ENCODE data around the gene C1orf87.

The C1orf87 gene

GRCh38 chr1:60071296-60071695 is 2.3 kb downstream of the C1orf87 start:
- no peak for DNase-seq (ENCODE audit: low spot score in 2 of 2)
- Mint-ChIP-seq H3K27ac (no peak overlapping the region), H3K4me3 (no peak overlapping the region), H3K36me3 (no peaks in the 10 kb centered on the region), H3K4me1 (no peaks in the 10 kb centered on the region), H3K9me3 (no peaks in the 10 kb centered on the region)
- ATAC-seq = no peak

GRCh38 chr1:60069691-60070090 is 3.9 kb downstream of the C1orf87 start:
- Mint-ChIP-seq H3K4me1 (no peaks in the 10 kb centered on the region), H3K9me3 (no peaks in the 10 kb centered on the region), H3K4me3 (no peak overlapping the region), H3K27ac (no peak overlapping the region), H3K36me3 (no peaks in the 10 kb centered on the region)
- ATAC-seq (no peak), DNase-seq (ENCODE audit: low spot score in 2 of 2) (no peak)

DNA sequence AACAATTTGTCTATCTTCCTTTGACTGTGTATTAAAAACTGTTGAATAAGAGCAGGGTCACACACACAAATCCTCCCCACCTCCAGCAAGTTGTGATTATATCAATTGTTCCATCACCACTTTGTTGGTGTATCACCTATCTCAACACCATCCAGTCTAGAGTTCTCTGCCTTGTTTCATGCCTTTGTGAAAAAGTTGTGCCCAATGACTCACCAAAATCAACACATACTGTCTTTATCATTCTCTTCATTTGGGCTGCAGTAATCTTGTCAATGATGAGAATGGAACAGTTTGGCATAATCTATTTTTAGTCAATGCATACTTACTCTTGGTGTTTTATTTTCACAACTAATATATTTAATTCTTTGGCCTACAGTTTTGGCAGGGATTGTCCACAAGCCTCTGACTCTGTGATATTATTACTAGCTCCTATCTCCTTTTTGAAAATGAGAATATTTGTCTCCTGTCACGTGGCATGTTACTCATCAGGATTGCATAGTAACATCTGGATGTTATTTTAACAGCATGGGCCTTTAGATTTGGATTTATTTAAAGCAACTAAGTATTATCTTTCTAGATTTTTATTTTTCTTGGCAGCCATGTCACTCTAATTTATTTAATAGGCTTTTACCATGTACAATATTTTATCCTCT is 5.1 kb downstream of the C1orf87 start:
- Mint-ChIP-seq H3K4me1 (no peaks in the 10 kb centered on the region), H3K36me3 (no peaks in the 10 kb centered on the region), H3K4me3 (no peak overlapping the region), H3K27ac (no peak overlapping the region), H3K9me3 (no peaks in the 10 kb centered on the region)
- DNase-seq (ENCODE audit: low spot score in 2 of 2) (no peak), ATAC-seq (no peak)

- H3K4me3 Mint-ChIP-seq = no peak overlapping the region
These were observed 7.6 kb downstream of the C1orf87 start for GRCh38 chr1:60066001-60066400.

GRCh38 chr1:60065199-60065598 is 8.4 kb downstream of the C1orf87 start:
- no peaks in the 10 kb centered on the region for H3K9me3 Mint-ChIP-seq
- H3K27ac Mint-ChIP-seq = no peak overlapping the region
- H3K4me1 Mint-ChIP-seq = no peaks in the 10 kb centered on the region
- H3K36me3 Mint-ChIP-seq = no peaks in the 10 kb centered on the region
- DNase-seq (ENCODE audit: low spot score in 2 of 2) (no peak), ATAC-seq (no peak)
- H3K4me3 Mint-ChIP-seq = no peak overlapping the region

More at GRCh38 chr1:60066001-60066400, 7.6 kb downstream of the C1orf87 start:
- Mint-ChIP-seq H3K9me3 (no peaks in the 10 kb centered on the region), H3K4me1 (no peaks in the 10 kb centered on the region), H3K36me3 (no peaks in the 10 kb centered on the region), H3K27ac (no peak overlapping the region)
- ATAC-seq = no peak
- DNase-seq (ENCODE audit: low spot score in 2 of 2) = no peak

GRCh38 chr1:60063561-60063960 is 10.0 kb downstream of the C1orf87 start:
- Mint-ChIP-seq H3K4me1 (no peaks in the 10 kb centered on the region), H3K36me3 (no peaks in the 10 kb centered on the region), H3K4me3 (no peak overlapping the region), H3K27ac (no peak overlapping the region), H3K9me3 (no peaks in the 10 kb centered on the region)
- ATAC-seq (peak; percentile 65), DNase-seq (ENCODE audit: low spot score in 2 of 2) (no peak)

DNA sequence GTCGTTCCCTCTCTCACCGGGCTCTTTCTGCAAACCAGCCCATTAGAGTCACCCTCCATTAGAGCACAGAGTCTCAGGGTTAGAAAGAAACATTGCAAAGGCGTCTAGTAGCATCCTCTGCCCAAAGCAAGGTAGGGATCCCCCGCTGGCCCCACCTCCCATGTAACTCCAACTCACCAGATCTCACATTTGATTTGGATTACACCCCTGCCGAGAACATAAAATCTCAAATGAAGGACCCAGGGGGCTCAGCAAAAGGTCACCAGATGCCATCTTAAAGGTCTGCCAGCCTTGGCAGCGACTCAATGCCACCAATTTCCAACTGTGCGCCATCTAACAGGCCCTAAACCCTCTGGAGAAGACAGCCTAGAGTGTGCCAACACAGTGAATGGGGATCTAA is 14.1 kb downstream of the C1orf87 start:
- Mint-ChIP-seq H3K4me1 (no peaks in the 10 kb centered on the region), H3K9me3 (no peaks in the 10 kb centered on the region), H3K36me3 (no peaks in the 10 kb centered on the region), H3K4me3 (no peak overlapping the region), H3K27ac (no peak overlapping the region)
- no peak for ATAC-seq
- no peak for DNase-seq (ENCODE audit: low spot score in 2 of 2)

- no peaks in the 10 kb centered on the region for H3K36me3 Mint-ChIP-seq
- no peak overlapping the region for H3K4me3 Mint-ChIP-seq
- ATAC-seq = no peak
- H3K27ac Mint-ChIP-seq = no peak overlapping the region
- H3K4me1 Mint-ChIP-seq = no peaks in the 10 kb centered on the region
- DNase-seq (ENCODE audit: low spot score in 2 of 2) = no peak
- H3K9me3 Mint-ChIP-seq = peaks cover 6% of the 10 kb centered on the region
These were observed 18.2 kb downstream of the C1orf87 start for GRCh38 chr1:60055336-60055735.

- Mint-ChIP-seq H3K4me1 (no peaks in the 10 kb centered on the region), H3K36me3 (no peaks in the 10 kb centered on the region), H3K4me3 (no peak overlapping the region), H3K27ac (no peak overlapping the region), H3K9me3 (peaks cover 8% of the 10 kb centered on the region)
- DNase-seq (ENCODE audit: low spot score in 2 of 2) (no peak), ATAC-seq (no peak)
These were observed 19.2 kb downstream of the C1orf87 start for GRCh38 chr1:60054374-60054773.

DNA sequence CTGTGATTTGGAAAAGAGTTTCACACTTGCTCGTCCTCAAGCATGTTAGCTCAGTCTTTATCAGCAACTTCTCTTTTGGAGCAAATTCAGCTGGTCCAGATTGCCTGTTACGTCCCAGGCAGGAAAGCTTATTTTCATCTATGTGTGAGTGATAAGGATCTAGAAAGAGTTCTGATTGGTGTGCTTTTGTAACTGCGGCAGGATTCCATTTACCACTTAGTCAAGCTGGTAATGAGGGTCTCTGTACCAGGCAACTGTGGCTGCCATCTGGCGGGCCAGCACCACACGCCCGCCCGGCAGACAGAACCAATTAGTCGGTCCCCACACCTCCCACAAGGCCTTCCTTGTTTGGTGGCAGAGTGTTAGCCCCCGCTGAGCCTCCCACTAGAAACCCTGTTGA is 21.0 kb downstream of the C1orf87 start:
- no peaks in the 10 kb centered on the region for H3K36me3 Mint-ChIP-seq
- H3K9me3 Mint-ChIP-seq = peaks cover 9% of the 10 kb centered on the region
- H3K4me1 Mint-ChIP-seq = no peaks in the 10 kb centered on the region
- no peak overlapping the region for H3K27ac Mint-ChIP-seq
- no peak overlapping the region for H3K4me3 Mint-ChIP-seq
- no peak for ATAC-seq
- DNase-seq (ENCODE audit: low spot score in 2 of 2) = no peak

DNA sequence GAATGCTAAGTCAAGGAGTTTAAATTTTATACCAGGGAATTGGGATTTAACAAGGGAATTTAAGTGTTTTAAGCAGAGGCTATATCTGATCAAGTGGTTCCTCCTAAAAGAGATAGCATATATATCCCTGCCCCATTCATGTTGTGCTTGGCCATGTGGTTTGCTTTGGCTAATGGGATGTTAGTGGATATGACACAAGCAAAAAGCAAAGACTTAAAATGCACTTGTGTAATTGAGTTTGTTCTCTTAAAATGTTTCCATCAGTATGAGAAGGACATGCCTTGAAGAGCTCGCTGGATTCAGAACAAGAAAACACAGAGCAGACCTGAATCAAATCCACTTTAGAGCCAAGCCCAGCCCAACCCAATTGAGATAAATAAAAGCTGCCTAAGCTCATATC is 22.4 kb downstream of the C1orf87 start:
- H3K9me3 Mint-ChIP-seq = peaks cover 9% of the 10 kb centered on the region
- ATAC-seq = no peak
- H3K27ac Mint-ChIP-seq = no peak overlapping the region
- no peaks in the 10 kb centered on the region for H3K36me3 Mint-ChIP-seq
- no peaks in the 10 kb centered on the region for H3K4me1 Mint-ChIP-seq
- H3K4me3 Mint-ChIP-seq = no peak overlapping the region
- DNase-seq (ENCODE audit: low spot score in 2 of 2) = no peak

GRCh38 chr1:60049188-60049587 is 24.4 kb downstream of the C1orf87 start:
- Mint-ChIP-seq H3K4me3 (no peak overlapping the region), H3K4me1 (no peaks in the 10 kb centered on the region), H3K36me3 (no peaks in the 10 kb centered on the region), H3K27ac (no peak overlapping the region), H3K9me3 (peaks cover 9% of the 10 kb centered on the region)
- DNase-seq (ENCODE audit: low spot score in 2 of 2) = no peak
- no peak for ATAC-seq

DNA sequence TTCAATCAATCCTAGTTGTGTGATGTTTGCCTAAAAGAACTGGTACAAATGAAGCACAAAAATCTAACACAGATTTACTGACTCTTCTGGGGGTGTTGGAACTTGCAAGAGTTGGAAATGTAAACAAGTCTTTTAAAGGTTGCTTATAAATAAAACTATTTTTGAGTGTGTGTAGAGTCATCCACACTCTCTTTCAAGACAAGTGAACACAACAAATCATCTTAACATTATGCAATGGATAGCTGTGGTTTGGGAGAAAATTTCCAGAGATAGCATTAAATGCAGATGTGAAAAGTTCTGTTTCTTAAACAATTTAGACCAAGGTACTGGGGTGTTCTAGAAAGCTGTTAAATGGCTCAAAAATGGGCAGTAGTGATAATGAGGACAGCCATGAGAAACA is 28.7 kb downstream of the C1orf87 start:
- no peak for DNase-seq (ENCODE audit: low spot score in 2 of 2)

DNA sequence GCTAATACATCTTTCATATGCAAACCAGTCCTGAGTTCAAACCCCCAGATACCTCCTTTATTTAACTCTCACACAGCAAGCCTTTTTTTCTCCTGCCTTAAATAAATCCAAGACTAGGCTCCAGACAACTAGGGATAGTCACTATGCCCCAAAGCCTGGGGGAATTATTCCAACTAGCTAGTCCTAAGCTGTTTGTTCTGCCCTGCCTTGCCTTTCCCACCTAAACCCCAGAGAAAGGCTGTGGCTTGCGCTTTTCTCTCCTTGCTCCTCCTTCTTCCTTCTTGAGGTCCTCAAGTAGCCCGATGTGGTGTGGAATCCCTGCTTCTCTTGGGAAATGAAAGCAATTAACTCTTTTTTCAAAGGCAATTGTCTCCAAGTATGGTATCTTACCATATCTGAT is 31.8 kb downstream of the C1orf87 start:
- Mint-ChIP-seq H3K36me3 (no peaks in the 10 kb centered on the region), H3K9me3 (no peaks in the 10 kb centered on the region), H3K4me3 (no peak overlapping the region), H3K4me1 (no peaks in the 10 kb centered on the region), H3K27ac (no peak overlapping the region)
- no peak for ATAC-seq
- no peak for DNase-seq (ENCODE audit: low spot score in 2 of 2)

More for the DNA sequence above, 28.7 kb downstream of the C1orf87 start:
- Mint-ChIP-seq H3K36me3 (no peaks in the 10 kb centered on the region), H3K27ac (no peak overlapping the region), H3K9me3 (peaks cover 3% of the 10 kb centered on the region), H3K4me3 (no peak overlapping the region), H3K4me1 (no peaks in the 10 kb centered on the region)
- ATAC-seq = no peak

GRCh38 chr1:60037669-60038068 is 35.9 kb downstream of the C1orf87 start:
- H3K9me3 Mint-ChIP-seq = no peaks in the 10 kb centered on the region
- no peaks in the 10 kb centered on the region for H3K36me3 Mint-ChIP-seq
- no peaks in the 10 kb centered on the region for H3K4me1 Mint-ChIP-seq
- no peak overlapping the region for H3K4me3 Mint-ChIP-seq
- ATAC-seq (no peak), DNase-seq (ENCODE audit: low spot score in 2 of 2) (no peak)
- H3K27ac Mint-ChIP-seq = no peak overlapping the region

GRCh38 chr1:60036856-60037460 is 36.6 kb downstream of the C1orf87 start:
- Mint-ChIP-seq H3K36me3 (no peaks in the 10 kb centered on the region), H3K9me3 (no peaks in the 10 kb centered on the region), H3K4me3 (no peak overlapping the region), H3K4me1 (no peaks in the 10 kb centered on the region), H3K27ac (no peak overlapping the region)
- ATAC-seq (no peak), DNase-seq (ENCODE audit: low spot score in 2 of 2) (no peak)
